ENCODE results near the gene RAPGEF1. TPM values are rescaled to one million over a fixed set of nuclear protein-coding genes. Genes with fewer than 3 reads are reported as not detected.
A peak's percentile ranks its signal among the peaks of the same experiment; 100 is the strongest.

The RAPGEF1 gene
- total and polyA plus RNA-seq, 11 donors, result 50.6 to 161 (median 115) TPM

DNA sequence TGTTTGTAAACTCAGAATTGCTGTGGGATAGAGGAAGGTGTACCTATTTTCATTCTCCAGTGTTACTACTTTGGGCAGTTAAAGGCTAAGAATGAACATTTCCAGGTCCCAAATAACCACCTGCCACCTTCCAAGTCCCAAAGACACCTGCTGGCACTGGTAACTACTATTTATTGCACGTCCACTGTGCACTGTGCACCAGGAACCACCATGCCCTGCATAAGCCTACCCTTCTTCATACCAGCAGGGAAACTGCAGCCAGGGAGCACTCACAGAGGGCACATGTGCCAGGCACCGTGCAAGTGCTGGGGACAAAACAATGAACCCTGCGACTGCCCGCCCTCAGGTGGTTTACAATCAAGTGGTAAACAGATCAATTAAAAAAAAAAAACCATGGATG, 34.9 kb downstream of the RAPGEF1 start:
- peaks cover 0 to 2% (median 0%) of the 10 kb centered on the region in 9 donors for H3K36me3 ChIP-seq
- peak overlapping the region in 8 of 12 donors; percentile 1 to 61 (median 52) for H3K4me3 ChIP-seq
- H3K9me3 ChIP-seq, result no peaks in the 10 kb centered on the region
- H3K27ac ChIP-seq, result peak overlapping the region; percentile 20 to 93 (median 81)
- H3K4me1 ChIP-seq, result peaks cover 6 to 99% (median 52%) of the 10 kb centered on the region in 12 donors
- intact Hi-C loops (cut with DNase I), result loop anchor here in 3 of 10 donors (5.0 kb wide), 1 partner anchor 33 kb away; no protein-coding TSS in a partner anchor
- H3K27me3 ChIP-seq, result no peaks in the 10 kb centered on the region
- WGBS, 4 donors, result 70 to 80% (median 73%) methylated on average over 4 of the region's 4 CpGs
- DNase-seq (no peak), ATAC-seq (no peak)
- TF ChIP-seq POLR2A (IDR thresholded peaks at IDR 0.05), result no peak
- TF ChIP-seq, protein P1, sequence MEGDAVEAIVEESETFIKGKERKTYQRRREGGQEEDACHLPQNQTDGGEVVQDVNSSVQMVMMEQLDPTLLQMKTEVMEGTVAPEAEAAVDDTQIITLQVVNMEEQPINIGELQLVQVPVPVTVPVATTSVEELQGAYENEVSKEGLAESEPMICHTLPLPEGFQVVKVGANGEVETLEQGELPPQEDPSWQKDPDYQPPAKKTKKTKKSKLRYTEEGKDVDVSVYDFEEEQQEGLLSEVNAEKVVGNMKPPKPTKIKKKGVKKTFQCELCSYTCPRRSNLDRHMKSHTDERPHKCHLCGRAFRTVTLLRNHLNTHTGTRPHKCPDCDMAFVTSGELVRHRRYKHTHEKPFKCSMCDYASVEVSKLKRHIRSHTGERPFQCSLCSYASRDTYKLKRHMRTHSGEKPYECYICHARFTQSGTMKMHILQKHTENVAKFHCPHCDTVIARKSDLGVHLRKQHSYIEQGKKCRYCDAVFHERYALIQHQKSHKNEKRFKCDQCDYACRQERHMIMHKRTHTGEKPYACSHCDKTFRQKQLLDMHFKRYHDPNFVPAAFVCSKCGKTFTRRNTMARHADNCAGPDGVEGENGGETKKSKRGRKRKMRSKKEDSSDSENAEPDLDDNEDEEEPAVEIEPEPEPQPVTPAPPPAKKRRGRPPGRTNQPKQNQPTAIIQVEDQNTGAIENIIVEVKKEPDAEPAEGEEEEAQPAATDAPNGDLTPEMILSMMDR (IDR thresholded peaks at IDR 0.05), result no peak

DNA sequence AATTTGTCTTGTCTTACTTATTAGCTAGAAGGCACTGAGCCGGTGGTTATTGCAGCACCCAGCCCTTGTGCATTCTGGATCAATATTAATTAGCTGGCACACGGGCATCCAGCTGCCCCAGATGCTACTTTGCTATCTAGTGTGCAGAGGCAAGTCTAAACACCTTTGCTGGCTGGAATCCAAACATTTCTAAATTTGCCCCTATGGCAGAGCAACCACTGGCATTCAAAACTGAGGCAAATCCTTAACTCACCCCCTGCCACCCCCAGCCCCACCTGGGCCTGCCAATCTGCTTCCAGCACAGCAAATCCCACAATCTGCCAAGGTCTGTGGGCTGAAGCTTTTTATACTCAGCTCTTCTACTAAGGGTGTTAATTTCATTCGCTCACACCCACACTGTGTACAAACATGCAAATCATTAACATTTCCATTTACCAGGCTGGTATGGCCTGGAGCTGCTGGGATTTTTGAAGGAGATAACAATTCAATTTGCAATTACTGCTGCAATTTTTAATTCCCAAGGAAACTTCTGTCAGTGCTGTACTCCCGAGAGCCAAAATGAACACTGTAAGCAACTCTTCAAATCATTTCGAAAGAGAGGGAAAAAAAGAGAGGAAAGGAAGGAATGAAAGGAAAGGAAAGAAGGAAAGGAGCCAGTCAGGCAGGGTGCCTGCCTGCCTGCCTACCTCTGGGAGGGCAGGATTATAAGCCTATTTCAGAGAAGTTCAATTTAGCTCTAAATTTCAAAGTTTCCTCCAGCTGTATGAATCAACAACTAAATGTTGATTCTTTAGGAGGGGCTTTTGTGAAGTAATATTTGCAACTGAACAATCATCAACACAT, 35.5 kb downstream of the RAPGEF1 start:
- no peak for TF ChIP-seq POLR2A (IDR thresholded peaks at IDR 0.05)
- TF ChIP-seq, protein P1 (IDR thresholded peaks at IDR 0.05), result no peak
- DNase-seq, result no peak
- Histone ChIP-seq H3K4me1 (peaks cover 5 to 99% (median 53%) of the 10 kb centered on the region in 12 donors), H3K27ac (peak overlapping the region in 11 of 12 donors; percentile 26 to 93 (median 84)), H3K36me3 (peaks cover 0 to 2% (median 0%) of the 10 kb centered on the region in 9 donors), H3K27me3 (no peaks in the 10 kb centered on the region), H3K9me3 (no peaks in the 10 kb centered on the region), H3K4me3 (peak overlapping the region in 8 of 12 donors; percentile 18 to 61 (median 52))
- intact Hi-C loops (cut with DNase I), result no loop called here
- 58 to 68% (median 62%) methylated on average over 5 of the region's 5 CpGs for WGBS, 4 donors
- no peak for ATAC-seq

DNA sequence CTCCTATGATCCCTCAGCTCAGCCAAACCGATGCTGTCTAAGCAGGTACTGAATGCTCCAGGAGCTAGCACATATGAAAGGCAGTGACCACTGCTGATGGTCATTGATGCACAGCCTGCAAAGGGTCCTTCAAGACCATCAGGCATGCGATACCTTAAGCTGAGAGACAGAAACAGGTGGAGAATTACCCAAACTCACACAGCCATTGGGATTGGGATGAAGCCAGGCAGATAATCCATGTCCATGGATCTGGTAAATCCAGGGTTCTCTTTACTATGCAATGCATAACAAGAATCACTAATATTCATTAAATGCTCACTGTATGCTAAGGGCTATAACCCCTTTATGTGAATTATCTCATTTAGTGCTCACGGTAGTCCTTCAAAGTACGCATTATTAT, 36.2 kb downstream of the RAPGEF1 start:
- no peak for ATAC-seq
- Histone ChIP-seq H3K9me3 (no peaks in the 10 kb centered on the region), H3K36me3 (no peaks in the 10 kb centered on the region), H3K27me3 (no peaks in the 10 kb centered on the region), H3K27ac (peak overlapping the region in 9 of 12 donors; percentile 76 to 93 (median 85)), H3K4me1 (peaks cover 6 to 99% (median 58%) of the 10 kb centered on the region in 12 donors), H3K4me3 (peak overlapping the region in 6 of 12 donors; percentile 1 to 61 (median 52))
- no peak for DNase-seq
- no peak for TF ChIP-seq POLR2A (IDR thresholded peaks at IDR 0.05)
- TF ChIP-seq, protein P1 (IDR thresholded peaks at IDR 0.05), result no peak
- WGBS, 4 donors, result 72 to 80% (median 75%) methylated on average over 3 to 4 of the region's 4 CpGs
- intact Hi-C loops (cut with DNase I), result no loop called here

DNA sequence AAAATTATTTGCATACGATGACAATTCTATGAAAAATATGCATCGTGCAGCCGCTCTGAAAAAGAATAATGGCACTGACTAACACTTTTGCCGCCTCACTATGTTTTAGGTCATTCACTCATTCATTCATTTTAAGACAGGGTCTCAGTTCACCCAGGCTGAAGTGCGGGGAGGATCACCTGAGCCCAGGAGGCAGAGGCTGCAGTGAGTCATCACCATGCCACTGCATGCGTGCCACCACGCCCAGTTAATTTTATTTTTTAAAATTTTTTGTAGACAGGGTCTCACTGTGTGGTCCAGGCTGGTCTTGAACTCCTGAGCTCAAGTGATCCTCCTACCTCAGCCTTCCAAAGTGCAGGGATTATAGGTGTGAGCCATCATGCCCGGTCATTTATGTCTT, 37.0 kb downstream of the RAPGEF1 start:
- ATAC-seq, result no peak
- peaks cover 6 to 99% (median 58%) of the 10 kb centered on the region in 12 donors for H3K4me1 ChIP-seq
- no peak for TF ChIP-seq POLR2A (IDR thresholded peaks at IDR 0.05)
- TF ChIP-seq, protein P1 (IDR thresholded peaks at IDR 0.05), result no peak
- peak overlapping the region in 1 of 12 donors; percentile 61 for H3K4me3 ChIP-seq
- intact Hi-C loops (cut with DNase I), result no loop called here
- whole genome bisulfite sequencing, 4 donors, result 88 to 92% (median 91%) methylated on average over 8 of the region's 8 CpGs
- no peaks in the 10 kb centered on the region for H3K9me3 ChIP-seq
- no peaks in the 10 kb centered on the region for H3K36me3 ChIP-seq
- no peaks in the 10 kb centered on the region for H3K27me3 ChIP-seq
- H3K27ac ChIP-seq, result peak overlapping the region in 9 of 12 donors; percentile 38 to 93 (median 84)
- DNase-seq, result no peak
